Muscle of arm (tissue), 12 donors: ENCODE results near the gene KCNK17. TPM values are rescaled to one million over a fixed set of nuclear protein-coding genes. Genes with fewer than 3 reads are reported as not detected.

ENCODE experiments used
- DNase-seq: peaks from one replicate; pipeline ENCODE4 v3.0.0-alpha.2; 2013
- polyA plus RNA-seq, 12 donors: library from polyadenylated mRNA; unstranded; fragments of 120-200 nt; gene quantifications; one replicate each; pipeline ENCODE4 v1.2.1, GENCODE V29; 2013; ENCODE audit not compliant: insufficient read length in 12 of 12

Gene KCNK17
- polyA plus RNA-seq, 12 donors = 0.10 to 3.1 (median 2.3) TPM; not detected in 5

- no peak for DNase-seq
These were observed 45.5 kb downstream of the KCNK17 start for GRCh38 chr6:39268721-39269120.

DNA sequence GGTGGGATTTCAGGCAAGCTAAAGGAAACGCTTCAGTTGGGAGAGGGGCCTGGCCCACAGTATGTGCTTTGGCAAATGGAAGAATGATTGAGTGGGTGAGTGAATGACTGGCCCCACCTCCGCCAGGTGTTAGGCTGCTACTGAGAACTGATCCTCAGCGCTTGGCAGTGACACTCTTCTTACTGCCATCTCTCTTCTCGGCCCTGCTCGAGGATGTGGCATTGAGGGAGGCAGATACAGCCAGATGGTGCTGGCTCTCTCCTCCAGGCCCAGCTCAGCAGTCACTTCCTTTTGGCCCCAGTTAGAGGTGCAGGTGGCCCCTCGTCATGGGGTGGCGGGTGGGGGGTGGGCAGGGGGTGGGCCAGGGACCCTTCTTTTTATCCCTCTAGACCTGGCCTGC lies 46.0 kb downstream of the KCNK17 start:
- no peak for DNase-seq

GRCh38 chr6:39266782-39267355 lies 47.4 kb downstream of the KCNK17 start:
- no peak for DNase-seq

- DNase-seq = no peak
These were observed 47.8 kb downstream of the KCNK17 start for GRCh38 chr6:39266375-39266774.

DNA sequence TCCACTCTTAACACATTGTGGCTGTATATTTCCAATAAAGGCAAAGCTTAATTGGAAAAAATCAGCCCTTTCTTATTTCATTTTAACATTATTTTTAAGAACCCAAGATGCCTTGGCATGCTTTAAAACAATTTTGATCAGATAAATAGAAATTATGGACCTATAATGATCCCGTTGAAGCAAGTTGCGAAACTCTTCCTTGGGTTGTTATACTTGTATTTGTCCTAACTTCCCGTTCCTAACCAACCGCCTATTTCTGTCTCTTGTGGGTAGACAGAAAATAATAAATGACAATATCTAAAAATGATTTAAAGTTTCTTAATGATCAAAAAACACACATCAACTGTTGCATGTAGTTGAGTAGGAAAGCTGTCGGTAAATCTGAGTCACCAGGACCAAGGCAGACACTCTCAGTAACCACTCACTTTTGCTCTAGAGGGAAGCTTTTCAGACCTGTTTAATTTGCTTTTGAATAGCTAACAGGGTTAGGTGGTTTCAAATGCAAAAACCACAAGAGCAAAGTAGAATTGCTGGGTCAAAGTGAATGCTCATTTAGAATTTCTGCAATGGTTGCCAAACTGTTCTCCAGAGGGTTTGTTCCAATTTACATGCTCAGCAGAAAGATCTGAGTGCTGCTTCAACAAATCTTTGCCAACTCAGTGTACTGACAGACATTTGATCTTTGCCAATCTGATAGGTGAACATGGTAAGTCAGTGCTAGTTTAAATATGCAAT lies 50.7 kb downstream of the KCNK17 start:
- DNase-seq = no peak

DNA sequence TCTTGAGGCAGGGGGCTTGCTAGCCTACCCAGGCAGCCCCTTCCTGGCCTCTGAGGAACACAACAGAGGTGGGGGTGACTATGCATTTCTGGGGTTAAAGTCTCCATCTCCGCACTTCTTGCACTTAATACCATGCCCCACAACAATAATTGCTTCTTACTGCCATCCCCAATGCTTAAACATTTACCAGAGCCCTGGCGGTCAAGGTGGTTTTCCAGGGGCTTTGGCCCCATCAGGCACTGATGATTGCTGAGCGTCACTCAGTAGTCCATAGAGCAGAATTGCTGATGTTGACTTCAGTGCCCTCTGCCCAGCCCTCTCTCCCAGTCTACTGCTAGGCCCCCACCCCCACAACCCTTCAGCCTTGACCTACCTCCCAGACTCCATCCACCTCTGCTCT lies 52.5 kb downstream of the KCNK17 start:
- DNase-seq = no peak

GRCh38 chr6:39260953-39261352 lies 53.3 kb downstream of the KCNK17 start:
- DNase-seq = no peak

DNA sequence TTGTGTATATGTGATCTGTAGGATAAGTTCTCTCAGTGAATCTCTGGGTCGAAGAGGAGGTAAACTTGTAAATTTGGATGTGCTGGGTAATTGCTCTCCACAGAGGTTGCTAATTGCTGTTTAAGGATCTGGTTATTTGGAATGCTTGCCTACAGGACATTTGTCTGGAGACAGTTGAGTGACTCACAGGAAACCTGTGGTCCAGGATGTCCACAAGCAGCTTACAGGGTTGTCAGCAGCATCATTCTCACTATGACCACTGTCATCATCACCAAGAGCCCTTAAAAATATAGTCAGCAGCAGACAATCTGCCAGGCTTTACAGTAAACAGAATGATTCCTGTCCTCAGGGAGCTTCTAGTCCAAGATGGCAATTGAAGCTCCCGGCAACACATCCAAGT lies 53.8 kb downstream of the KCNK17 start:
- DNase-seq = no peak

- no peak for DNase-seq
These were observed 57.8 kb downstream of the KCNK17 start for GRCh38 chr6:39256294-39256940.

DNA sequence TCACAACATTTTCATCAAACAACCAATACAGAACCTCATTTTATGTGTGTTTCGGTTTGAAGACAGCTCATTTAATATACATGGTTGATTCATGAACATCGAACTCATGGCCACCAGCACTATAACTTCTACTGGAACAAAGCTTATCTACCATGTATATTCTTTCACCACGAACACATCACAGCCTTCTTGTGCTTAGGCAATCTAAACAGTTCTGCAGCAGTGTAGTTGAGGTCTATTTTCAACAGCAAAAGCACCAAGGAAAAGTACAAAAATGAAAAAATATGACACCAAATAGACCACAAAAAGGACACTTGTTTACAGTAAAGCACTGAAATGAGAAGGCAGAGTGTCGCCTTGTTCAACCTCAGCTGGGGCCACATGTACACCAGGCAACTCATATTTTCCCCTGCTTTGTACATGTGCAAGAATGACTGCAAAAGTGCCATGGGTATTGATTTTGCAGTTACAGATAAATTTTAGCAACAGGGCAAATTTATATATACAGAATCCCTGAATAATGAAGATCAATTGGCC lies 59.2 kb downstream of the KCNK17 start:
- no peak for DNase-seq

DNA sequence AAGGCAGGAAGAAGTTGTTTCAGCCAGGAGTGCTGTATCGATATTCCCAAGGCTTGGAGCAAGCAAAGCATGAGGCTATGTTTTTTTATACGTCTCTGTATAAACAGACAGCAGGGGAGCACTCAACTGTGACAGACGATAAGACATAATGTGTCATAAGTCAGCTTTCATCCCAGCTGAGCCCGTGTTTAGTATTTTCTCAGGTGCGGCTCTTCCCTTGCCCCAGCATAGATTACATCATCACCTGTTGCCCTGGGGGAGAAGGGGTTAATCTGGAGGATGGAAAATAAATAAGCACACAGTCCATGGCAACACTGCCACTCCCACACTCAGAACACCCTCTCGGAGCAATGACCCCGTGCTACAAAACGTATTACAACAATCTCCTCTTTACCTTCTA lies 62.8 kb downstream of the KCNK17 start:
- DNase-seq = no peak

DNA sequence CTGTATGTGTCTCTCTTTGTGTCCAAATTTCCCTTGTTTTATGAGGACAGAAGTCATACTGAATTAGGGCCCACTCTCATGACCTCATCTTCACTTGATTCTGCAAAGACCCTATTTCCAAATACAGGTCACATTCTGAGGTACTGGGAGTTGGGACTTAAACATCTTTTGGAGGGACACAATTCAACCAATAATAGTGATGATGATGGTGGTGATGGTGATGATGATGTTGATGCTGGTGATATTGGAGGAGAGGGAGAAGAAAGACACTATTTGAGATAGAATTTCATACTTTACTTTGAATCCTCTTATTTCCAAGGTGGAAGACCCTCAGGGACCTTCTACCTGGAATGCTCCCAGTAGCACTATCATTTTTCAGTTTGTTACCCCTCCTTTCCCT lies 63.7 kb downstream of the KCNK17 start:
- no peak for DNase-seq

- DNase-seq = no peak
These were observed 64.9 kb downstream of the KCNK17 start for GRCh38 chr6:39249278-39249677.

Other genes with a start within 250 kb of the KCNK17 start
- gene SAYSD1, start 199.2 kb downstream of the KCNK17 start, polyA plus RNA-seq = 10 to 100 TPM in 10 of 12 donors, 1 to 10 TPM in 1, not detected in 1; 5.5 to 15.8 (median 12.1) TPM
- 1 to 10 TPM in 10 of 12 donors, under 1 TPM in 1, not detected in 1; 0.75 to 7.3 (median 1.5) TPM for gene KCNK5, start 84.9 kb downstream of the KCNK17 start, polyA plus RNA-seq
- gene KCNK16, start 8.3 kb upstream of the KCNK17 start, polyA plus RNA-seq = not detected